ENCODE measurements around the gene PROS1. TPM values are rescaled to one million over a fixed set of nuclear protein-coding genes. Genes with fewer than 3 reads are reported as not detected.
"Not testable (repeated sequence)": the region's sequence is repeated elsewhere in the genome, so short reads cannot be mapped to it uniquely, and the experiment has no call there.

The PROS1 gene
- total RNA-seq, 4 donors from 2014 or later: 10.6 to 26.0 (median 20.5) TPM

- Histone ChIP-seq H3K4me3 (no peak overlapping the region), H3K36me3 (no peaks in the 10 kb centered on the region), H3K9me3 (no peaks in the 10 kb centered on the region), H3K27me3 (no peaks in the 10 kb centered on the region), H3K27ac (no peak overlapping the region), H3K4me1 (peaks cover 7% of the 10 kb centered on the region)
- no peak for TF ChIP-seq POLR2A (IDR thresholded peaks at IDR 0.05)
- no peak for TF ChIP-seq EP300 (IDR thresholded peaks at IDR 0.05)
- TF ChIP-seq, protein P1, sequence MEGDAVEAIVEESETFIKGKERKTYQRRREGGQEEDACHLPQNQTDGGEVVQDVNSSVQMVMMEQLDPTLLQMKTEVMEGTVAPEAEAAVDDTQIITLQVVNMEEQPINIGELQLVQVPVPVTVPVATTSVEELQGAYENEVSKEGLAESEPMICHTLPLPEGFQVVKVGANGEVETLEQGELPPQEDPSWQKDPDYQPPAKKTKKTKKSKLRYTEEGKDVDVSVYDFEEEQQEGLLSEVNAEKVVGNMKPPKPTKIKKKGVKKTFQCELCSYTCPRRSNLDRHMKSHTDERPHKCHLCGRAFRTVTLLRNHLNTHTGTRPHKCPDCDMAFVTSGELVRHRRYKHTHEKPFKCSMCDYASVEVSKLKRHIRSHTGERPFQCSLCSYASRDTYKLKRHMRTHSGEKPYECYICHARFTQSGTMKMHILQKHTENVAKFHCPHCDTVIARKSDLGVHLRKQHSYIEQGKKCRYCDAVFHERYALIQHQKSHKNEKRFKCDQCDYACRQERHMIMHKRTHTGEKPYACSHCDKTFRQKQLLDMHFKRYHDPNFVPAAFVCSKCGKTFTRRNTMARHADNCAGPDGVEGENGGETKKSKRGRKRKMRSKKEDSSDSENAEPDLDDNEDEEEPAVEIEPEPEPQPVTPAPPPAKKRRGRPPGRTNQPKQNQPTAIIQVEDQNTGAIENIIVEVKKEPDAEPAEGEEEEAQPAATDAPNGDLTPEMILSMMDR (IDR thresholded peaks at IDR 0.05): no peak
- TF ChIP-seq POLR2AphosphoS5 (IDR thresholded peaks at IDR 0.05): no peak
- 78% methylated on average over 2 of the region's 2 CpGs for whole genome bisulfite sequencing
- no peak for DNase-seq (ENCODE audit: low spot score in 2 of 2)
Observed at GRCh38 chr3:93911206-93911605, 62.5 kb downstream of the PROS1 start.

GRCh38 chr3:93910097-93910496 is 63.6 kb downstream of the PROS1 start:
- no peak overlapping the region for H3K4me3 ChIP-seq
- H3K27me3 ChIP-seq: no peaks in the 10 kb centered on the region
- no peak for DNase-seq (ENCODE audit: low spot score in 2 of 2)
- H3K36me3 ChIP-seq: peaks cover 4% of the 10 kb centered on the region
- peaks cover 7% of the 10 kb centered on the region for H3K4me1 ChIP-seq
- H3K27ac ChIP-seq: no peak overlapping the region
- TF ChIP-seq EP300 (IDR thresholded peaks at IDR 0.05) (no peak), POLR2AphosphoS5 (IDR thresholded peaks at IDR 0.05) (no peak), POLR2A (IDR thresholded peaks at IDR 0.05) (no peak)
- TF ChIP-seq, protein P1 (IDR thresholded peaks at IDR 0.05): no peak
- H3K9me3 ChIP-seq: no peaks in the 10 kb centered on the region

DNA sequence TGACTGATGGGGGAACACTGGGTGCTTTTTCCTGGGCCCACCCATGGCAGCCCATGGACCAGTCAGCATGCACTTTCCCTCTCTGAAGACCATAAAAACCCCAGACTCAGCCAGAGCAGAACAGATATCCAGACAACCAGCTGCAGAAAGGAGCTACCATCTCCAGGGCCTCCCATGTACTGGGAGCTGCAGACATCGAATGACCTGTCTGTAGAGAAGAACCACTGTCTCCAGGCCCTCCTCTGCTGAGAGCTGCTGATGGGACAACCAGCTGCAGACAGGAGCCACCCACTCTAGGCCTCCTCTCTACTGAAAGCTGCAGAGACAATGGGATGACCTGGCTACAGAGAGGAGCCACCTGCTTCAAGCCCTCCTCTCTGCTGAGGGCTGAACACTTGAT is 66.6 kb downstream of the PROS1 start:
- H3K9me3 ChIP-seq: no peaks in the 10 kb centered on the region
- no peak for TF ChIP-seq POLR2A (IDR thresholded peaks at IDR 0.05)
- TF ChIP-seq POLR2AphosphoS5 (IDR thresholded peaks at IDR 0.05): no peak
- no peak for TF ChIP-seq EP300 (IDR thresholded peaks at IDR 0.05)
- TF ChIP-seq, protein P1 (IDR thresholded peaks at IDR 0.05): no peak
- no peak overlapping the region for H3K4me3 ChIP-seq
- H3K27me3 ChIP-seq: no peaks in the 10 kb centered on the region
- peaks cover 10% of the 10 kb centered on the region for H3K36me3 ChIP-seq
- H3K27ac ChIP-seq: no peak overlapping the region
- DNase-seq (ENCODE audit: low spot score in 2 of 2): no peak
- no CpG with 5 or more reads among the region's 1 CpG for WGBS
- peaks cover 7% of the 10 kb centered on the region for H3K4me1 ChIP-seq

DNA sequence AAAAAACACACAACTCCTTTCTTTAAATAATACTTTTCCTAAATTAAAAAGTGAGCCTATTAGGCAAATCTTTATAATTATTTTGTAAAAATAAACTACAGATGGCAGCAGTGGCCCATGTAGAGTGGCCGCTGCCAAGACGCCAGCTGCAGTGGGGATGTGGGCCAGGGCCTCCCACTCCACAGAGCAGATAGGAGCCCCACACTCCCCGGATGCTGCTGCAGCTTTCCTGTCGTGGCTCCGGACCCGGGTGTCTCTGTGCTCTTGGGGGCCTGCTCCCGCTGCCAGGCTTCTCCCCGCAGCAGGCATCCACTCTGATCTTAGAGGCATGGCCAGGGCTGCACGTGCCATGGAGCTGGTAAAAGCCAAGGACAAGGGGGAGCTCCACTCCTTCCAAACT is 67.5 kb downstream of the PROS1 start:
- Histone ChIP-seq H3K27ac (no peak overlapping the region), H3K36me3 (peaks cover 11% of the 10 kb centered on the region), H3K4me3 (no peak overlapping the region), H3K4me1 (peaks cover 7% of the 10 kb centered on the region), H3K27me3 (no peaks in the 10 kb centered on the region), H3K9me3 (no peaks in the 10 kb centered on the region)
- TF ChIP-seq, protein P1 (IDR thresholded peaks at IDR 0.05): no peak
- TF ChIP-seq POLR2AphosphoS5 (IDR thresholded peaks at IDR 0.05) (no peak), EP300 (IDR thresholded peaks at IDR 0.05) (no peak), POLR2A (IDR thresholded peaks at IDR 0.05) (no peak)
- WGBS: 90% methylated on average over 6 of the region's 9 CpGs
- no peak for DNase-seq (ENCODE audit: low spot score in 2 of 2)

DNA sequence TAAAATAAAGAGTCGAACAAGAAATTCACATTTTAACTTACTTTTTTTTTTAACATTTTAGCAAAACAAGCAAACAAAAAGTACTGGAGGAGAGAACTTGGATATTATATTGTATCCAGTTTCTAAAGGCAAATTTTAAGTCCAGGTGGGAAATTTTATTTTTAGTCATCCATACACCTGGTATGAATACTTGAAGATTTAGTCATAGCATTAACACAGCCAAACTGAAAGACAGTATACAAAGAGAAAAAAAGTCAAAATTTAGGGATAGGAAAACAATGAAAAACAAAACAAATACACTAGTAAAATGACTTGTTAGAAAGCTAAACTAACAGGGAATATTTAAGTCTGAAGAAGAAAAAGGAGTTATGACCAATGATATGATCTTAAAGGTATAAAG is 69.1 kb downstream of the PROS1 start:
- Histone ChIP-seq H3K4me3 (no peak overlapping the region), H3K27ac (no peak overlapping the region), H3K4me1 (no peaks in the 10 kb centered on the region), H3K9me3 (no peaks in the 10 kb centered on the region), H3K36me3 (peaks cover 11% of the 10 kb centered on the region), H3K27me3 (no peaks in the 10 kb centered on the region)
- WGBS: 94% methylated on average over 1 of the region's 1 CpG
- no peak for DNase-seq (ENCODE audit: low spot score in 2 of 2)
- TF ChIP-seq, protein P1 (IDR thresholded peaks at IDR 0.05): no peak
- TF ChIP-seq POLR2A (IDR thresholded peaks at IDR 0.05) (no peak), EP300 (IDR thresholded peaks at IDR 0.05) (no peak), POLR2AphosphoS5 (IDR thresholded peaks at IDR 0.05) (no peak)

- not testable (repeated sequence) for H3K36me3 ChIP-seq; H3K4me3 ChIP-seq; DNase-seq (ENCODE audit: low spot score in 2 of 2); H3K4me1 ChIP-seq; H3K9me3 ChIP-seq; H3K27me3 ChIP-seq
- H3K27ac ChIP-seq: peak overlapping the region; percentile 83
- 39% methylated on average over 3 of the region's 3 CpGs for WGBS
Observed at GRCh38 chr3:93878250-93879017, 95.3 kb downstream of the PROS1 start.

DNA sequence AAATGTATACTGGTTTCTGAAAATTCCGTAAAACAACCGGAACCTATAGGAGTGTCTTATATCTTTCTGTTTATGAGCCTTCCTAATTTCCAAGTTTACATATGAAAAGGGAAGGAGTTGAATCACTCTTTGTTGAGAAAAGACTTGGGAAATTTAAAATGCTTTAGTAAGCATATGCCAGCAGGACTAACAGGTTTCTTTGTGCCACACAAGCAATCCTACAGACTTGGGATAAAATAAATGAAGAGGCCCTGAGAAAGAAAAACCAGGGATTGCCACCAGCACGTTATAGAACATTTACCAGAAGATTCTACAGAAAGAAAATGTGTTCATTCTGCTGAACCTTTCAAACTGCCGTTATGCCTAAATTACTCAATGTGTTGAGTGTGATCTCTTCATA is 96.3 kb downstream of the PROS1 start:
- not testable (repeated sequence) for H3K4me3 ChIP-seq; H3K9me3 ChIP-seq; DNase-seq (ENCODE audit: low spot score in 2 of 2); H3K4me1 ChIP-seq; H3K36me3 ChIP-seq; H3K27me3 ChIP-seq
- 70% methylated on average over 4 of the region's 4 CpGs for WGBS
- peak overlapping the region; percentile 83 for H3K27ac ChIP-seq

DNA sequence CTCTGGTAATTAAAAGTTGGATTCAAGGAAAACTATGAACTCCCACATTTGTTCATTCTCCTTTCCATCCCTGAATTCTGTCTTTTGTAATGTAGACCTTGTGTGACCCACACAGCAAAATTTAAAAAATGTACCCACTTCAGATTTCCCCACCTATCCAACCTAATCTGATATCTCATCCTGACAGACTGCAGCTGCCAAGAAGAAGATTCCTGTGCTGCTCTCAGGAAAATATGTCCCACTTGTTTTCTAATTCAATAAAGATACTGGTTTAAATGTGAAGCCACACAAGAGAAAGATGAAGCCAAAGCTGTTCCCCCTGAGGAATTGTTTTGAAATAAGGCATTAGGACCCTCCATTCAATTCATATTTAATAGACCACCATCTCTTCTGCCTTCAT is 100.3 kb downstream of the PROS1 start:
- H3K4me1 ChIP-seq; H3K27me3 ChIP-seq; H3K36me3 ChIP-seq; H3K27ac ChIP-seq; H3K4me3 ChIP-seq; DNase-seq (ENCODE audit: low spot score in 2 of 2); H3K9me3 ChIP-seq: not testable (repeated sequence)

All from suprapubic skin (tissue), 4 donors.